NCI-H2196 treated with DMSO at 0.1 percent for 48 hours (cell line): ENCODE results near the gene HOXC11.

Experiments
- DNase-seq: peaks from one replicate; lab custom pipeline; 2025; ENCODE audit not compliant: unreplicated experiment; lab: John Stamatoyannopoulos, UW

The HOXC11 gene

GRCh38 chr12:53956914-53957536 lies 15.9 kb upstream of the HOXC11 start:
- no peak for DNase-seq

DNA sequence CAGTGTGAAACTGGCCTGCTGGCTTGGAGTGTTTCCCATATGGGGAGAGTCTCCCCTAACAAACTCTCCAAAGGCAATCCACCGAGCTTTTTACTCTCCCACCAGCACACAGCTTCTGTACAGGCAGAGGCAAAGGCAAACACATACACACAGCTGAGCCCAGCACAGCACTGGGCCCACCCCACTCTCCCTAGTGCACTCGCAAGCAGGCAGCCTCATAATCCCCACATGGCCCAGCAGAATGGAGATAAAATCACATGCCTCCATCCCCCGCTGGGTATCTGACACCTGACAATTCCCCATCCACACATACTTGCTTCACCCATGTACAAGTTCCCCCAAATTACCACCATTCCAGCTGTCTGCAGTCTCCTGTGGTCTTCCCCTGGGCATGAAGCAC lies 14.8 kb upstream of the HOXC11 start:
- no peak for DNase-seq

- DNase-seq = no peak
These were observed 13.6 kb upstream of the HOXC11 start for GRCh38 chr12:53959314-53959713.

DNA sequence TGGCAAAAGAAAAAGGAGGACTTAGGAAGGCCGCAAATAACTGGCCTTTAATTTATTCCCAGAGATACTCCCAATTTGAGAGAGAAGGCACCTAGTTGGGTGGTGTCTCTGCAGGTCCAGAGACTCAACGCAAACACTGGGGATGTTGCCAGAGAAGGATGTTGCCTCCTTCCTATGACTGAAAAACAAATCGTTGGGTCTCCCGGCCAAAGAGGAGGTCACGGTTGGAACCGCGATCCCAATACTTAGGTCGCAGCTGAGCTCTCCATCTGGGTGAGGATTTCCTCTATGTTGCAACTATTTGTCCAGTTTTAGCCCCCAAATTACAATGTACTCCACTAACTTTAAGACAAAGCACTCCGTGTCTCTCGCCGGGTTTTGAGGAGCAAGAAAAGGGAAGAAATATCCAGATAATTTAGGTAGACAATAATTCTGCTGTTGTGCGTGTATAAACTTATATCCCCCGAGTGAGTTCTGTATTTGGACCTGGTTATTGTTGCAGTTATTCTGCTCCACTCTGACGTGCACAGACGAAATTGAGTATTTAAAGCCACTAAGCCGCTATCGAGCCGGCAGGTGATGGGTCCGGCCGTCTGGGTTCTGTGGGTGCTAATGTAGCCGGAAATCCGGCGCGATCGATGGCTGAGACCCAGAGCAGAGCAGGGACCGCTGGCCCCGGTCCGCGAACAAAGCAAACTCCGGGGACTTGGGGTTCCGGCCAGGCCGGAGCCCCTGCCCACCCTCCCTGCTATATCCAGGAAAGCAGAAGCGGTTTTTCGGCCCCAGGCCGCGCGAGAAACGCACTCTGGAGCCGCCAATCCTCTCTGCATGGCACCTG lies 12.5 kb upstream of the HOXC11 start:
- no peak for DNase-seq

DNA sequence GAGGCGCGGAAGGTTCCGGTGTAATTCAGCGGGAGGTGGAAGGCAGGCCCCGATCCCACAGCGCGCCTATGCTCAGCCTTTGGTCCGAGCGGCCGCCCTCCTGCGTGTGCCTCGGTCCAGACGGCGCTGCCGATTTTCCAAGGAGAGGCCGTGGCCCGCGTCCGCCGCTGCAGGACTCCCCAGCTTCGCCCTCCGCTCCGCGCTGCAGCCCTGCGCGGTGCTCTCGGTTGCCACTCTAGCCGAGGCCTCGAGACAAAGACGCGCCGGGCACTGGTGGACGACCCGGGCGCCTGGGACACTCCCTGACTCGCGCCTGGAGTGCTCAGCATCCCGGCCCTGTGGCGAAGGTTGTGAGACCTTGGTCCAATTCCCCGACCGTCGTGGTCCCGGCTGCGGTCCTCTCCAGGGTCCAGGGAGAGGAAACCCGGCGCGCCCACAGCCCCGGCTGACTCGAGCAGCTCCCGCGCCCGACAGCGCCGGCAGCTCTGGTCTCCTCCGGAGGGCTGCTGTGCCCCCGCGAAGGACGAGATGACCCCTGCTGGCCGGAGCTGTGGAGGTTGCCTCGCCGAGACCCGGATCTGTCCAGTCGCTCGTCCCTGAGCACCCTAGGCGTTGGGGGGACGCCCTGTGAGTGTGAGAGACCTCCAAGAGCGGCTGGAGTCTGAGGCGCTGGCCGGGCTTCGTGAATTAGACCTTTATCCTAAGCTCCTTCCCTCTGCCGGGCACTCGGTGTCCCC lies 11.7 kb upstream of the HOXC11 start:
- no peak for DNase-seq

GRCh38 chr12:53963005-53963404 lies 9.9 kb upstream of the HOXC11 start:
- DNase-seq = no peak

DNA sequence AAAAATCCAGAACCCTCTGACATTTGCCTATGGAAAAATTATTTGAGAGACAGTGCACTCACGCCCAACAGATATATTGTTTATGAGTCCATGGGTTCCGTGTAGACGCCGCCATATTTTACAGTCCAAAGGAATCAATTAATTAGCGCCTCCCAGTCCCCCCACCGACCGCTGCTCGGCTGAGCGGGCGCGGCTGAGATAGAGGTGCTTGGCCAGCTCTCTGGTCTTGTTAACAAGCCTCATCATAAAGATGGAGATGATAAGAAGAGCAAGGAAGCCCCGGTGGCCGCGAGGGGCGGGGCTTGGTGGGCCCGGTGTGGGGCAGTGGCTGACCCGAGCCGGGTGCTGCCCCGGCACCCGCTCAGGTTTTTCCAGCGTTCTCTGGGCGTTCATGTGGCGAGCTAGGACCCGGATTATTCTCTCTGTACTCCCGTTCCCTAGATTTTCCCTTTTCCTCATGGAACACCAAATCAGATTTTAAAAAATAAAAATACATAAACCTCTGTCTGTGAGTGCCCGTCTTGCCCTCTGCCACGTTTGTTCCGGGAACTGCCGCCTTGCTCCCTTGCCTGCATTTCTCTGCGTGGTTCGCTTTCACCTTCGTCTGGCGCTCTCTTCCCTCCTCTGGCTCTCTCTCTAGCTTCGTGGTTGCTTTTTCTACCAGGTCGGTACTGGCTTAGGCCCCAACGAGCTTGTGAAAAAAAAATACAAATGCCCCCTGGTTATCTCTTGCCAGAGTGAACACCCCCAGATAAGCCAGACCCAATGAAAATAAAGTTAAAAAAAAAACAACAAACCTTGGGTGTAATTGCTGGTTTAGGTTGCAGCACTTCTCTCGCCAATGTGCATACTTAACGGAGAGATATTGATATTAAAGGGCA lies 9.3 kb upstream of the HOXC11 start:
- DNase-seq = no peak

GRCh38 chr12:53964315-53964713 lies 8.6 kb upstream of the HOXC11 start:
- no peak for DNase-seq

DNA sequence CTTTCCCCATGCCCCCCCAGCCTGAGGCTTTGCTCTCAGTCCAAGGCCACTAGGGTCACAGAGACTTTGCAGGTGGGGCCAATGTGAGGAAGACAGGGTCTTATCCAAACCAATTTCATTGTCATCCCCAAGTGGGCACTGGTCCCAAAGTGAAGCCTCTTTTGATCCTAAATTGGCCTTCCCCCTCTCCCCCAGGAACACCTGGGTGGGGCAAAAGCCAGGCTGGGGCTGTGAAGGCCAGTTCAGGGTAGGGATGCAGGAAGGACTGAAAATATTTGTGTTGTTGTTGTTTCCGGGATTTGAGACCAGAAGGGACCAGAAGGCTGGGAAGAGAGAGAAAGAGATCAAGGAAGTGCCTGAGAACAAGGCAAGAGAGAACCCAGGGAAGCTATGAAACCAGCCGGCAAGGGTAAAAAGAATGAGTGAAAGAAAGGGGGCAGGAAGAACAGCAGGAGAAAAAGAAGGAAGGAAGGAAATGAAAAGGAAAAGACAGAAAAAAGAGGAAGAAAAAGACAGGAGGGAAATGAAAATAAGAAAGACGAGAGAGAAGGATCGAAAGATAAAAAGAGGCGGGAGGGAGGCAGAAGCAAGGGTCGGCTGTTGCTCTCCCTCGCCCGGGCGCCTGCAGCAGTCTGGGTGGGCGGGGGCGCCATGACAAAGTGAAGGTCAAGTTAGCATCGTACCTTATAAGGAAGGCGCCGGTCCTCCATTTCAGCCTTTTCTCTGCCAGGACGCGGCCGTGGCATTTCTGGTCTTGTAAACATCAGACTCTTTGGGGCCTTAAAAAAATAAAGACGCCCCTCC lies 7.4 kb upstream of the HOXC11 start:
- DNase-seq = no peak

DNA sequence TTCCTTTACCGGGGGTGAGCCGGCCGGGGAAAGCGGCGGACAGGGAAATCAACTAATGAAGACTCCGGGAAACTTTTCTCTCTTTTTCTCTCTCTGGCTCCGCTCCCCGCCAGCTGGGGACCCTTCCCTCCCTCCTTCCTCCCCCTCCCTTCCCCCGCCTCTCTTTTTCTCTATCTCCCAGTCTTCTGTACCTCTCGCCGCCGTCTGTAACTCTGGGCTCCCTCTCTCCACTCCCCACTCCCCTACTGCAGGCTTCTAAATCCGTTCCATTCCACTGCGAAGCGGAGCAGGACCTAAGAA lies 6.9 kb upstream of the HOXC11 start:
- no peak for DNase-seq

DNA sequence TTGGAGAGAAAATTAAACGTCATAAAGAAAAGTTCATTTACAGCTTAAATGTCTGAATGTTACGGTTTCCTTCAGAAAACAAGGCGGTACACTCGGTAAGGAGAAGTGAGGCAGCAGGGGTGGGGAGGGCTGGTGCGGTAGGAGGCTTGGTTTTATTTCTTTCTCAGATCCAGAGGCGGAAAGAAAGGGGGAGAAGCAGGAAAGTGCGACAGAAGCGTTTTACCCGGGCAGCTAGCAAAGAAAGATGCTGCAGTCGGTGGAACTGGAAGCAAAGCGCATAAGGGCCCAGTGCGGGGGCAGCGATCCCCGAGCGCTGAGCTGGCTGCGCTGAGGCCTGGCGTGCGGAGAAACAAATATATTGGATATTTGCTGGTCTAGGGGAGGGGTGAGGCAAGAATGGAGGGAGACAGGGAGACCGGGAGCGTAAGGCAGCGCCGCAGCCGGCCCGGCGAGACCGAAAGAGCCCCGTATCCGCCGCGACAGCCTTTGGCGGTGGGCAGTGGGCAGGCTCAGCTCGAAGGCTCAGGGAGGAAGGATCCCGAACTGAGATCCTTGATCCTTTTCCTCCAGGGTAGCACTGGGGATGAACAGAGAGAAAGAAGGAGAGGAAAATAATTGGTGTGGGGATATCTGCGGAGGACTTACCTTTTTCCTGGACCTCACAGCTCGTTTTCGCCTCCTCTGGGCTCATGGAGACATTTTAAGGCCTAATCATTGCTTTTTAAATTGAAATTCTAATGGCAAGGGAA lies 6.4 kb upstream of the HOXC11 start:
- DNase-seq = no peak

GRCh38 chr12:53967421-53967925 lies 5.5 kb upstream of the HOXC11 start:
- DNase-seq = no peak

DNA sequence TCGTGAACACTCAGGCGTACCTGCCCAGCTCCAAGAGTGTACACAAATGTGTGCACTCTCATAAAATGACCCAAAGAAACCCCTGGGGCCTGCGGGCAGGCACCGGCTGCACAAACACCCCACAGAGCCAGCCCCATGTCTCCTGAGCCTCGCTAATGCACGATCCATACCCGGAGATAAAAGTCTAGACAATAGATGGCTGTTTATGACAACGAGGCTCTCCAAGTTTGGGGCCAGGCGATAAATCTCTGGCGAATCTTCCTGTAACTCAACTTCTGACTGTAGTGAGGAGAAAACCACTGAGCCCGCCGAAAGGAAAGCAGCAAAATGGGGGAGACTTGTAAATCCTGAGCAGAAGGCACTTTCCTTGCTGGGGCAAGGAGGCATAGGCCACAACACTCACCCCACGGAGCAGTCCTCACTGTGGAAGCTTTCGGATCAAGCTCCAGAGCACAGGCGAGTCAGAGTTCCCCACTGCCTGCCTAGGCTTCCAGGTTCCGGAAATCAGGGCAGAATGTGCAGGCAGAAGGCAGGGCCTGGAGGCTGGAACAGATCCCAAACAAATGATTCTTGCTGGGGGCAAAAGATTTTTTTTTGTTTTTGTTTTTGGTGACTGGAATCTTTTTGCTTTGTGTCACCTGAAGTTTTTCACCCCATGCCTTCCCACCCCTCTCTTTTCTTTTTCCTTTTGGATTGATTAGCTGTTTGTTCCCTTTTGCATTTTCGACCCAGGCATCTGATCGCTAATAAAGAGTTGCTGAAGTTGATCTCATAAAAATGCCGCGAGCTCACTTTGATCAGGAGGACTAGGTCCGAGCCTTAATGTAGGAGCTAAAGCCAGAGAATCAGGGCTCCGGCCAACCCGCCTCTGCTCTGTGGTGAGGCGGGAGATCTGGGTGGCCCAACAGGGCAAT lies 4.5 kb upstream of the HOXC11 start:
- no peak for DNase-seq

- no peak for DNase-seq
These were observed 3.2 kb upstream of the HOXC11 start for GRCh38 chr12:53969588-53970259.

- no peak for DNase-seq
These were observed 2.5 kb upstream of the HOXC11 start for GRCh38 chr12:53970451-53970850.

- no peak for DNase-seq
These were observed 1.8 kb upstream of the HOXC11 start for GRCh38 chr12:53971129-53971528.

GRCh38 chr12:53971686-53972085 lies 1.2 kb upstream of the HOXC11 start:
- no peak for DNase-seq

- no peak for DNase-seq
These were observed 699 bp upstream of the HOXC11 start for GRCh38 chr12:53972152-53972702.
